A673 (cell line): ENCODE data around the gene MED19. TPM values are rescaled to one million over a fixed set of nuclear protein-coding genes. Genes with fewer than 3 reads are reported as not detected.
"Not testable (repeated sequence)": the region's sequence is repeated elsewhere in the genome, so short reads cannot be mapped to it uniquely, and the experiment has no call there.

ENCODE experiments used
- BruUV-seq: library from RNA; stranded (reverse); fragments of 400-500 nt; replicated peaks from 2 replicates; lab custom pipeline; 2021; lab: Mats Ljungman, UMichigan
- CTCF ChIA-PET: fragments of 300-600 bp; sonication (Branson Sonifier 250); formaldehyde crosslinking; loops from one replicate; lab custom pipeline; 2022; ENCODE audit warnings: antibody characterized with exemption; lab: Charles Lee
- POLR2A ChIA-PET: fragments of 300-600 bp; sonication (Branson Sonifier 250); formaldehyde crosslinking; loops from one replicate; lab custom pipeline; 2022; ENCODE audit warnings: antibody characterized with exemption; ENCODE audit not compliant: low non-redundant PET; lab: Charles Lee
- DNase-seq: peaks from one replicate; pipeline ENCODE4 v3.0.0-alpha.2; 2015; ENCODE audit warnings: low spot score
- H3K27ac ChIP-seq: fragments of 200-600 bp; sonication (generic); 2 replicates; pipeline ENCODE4 v1.5.1; 2016; ENCODE audit warnings: mixed run types, low read depth, mild to moderate bottlenecking, mixed read lengths, antibody characterized with exemption, low read length; ENCODE audit not compliant: poor library complexity, severe bottlenecking
- H3K27me3 ChIP-seq: fragments of 200-600 bp; sonication (generic); replicated peaks from 2 replicates; pipeline ENCODE4 v1.6.1; 2017; ENCODE audit warnings: mixed run types, low read depth, mild to moderate bottlenecking, mixed read lengths, antibody characterized with exemption, low read length; ENCODE audit not compliant: insufficient read depth, poor library complexity
- H3K36me3 ChIP-seq: fragments of 200-600 bp; sonication (generic); 2 replicates; pipeline ENCODE4 v1.6.1; 2016; ENCODE audit warnings: mixed run types, mild to moderate bottlenecking, mixed read lengths, antibody characterized with exemption, low read length; ENCODE audit not compliant: insufficient read depth, poor library complexity, severe bottlenecking
- H3K4me1 ChIP-seq: fragments of 200-600 bp; sonication (generic); 2 replicates; pipeline ENCODE4 v1.6.1; 2017; ENCODE audit warnings: mixed run types, mild to moderate bottlenecking, mixed read lengths, antibody characterized with exemption, low read length; ENCODE audit not compliant: insufficient read depth, poor library complexity, severe bottlenecking
- H3K4me3 ChIP-seq: fragments of 200-600 bp; sonication (generic); 2 replicates; pipeline ENCODE4 v1.5.1; 2016; ENCODE audit warnings: low read depth, mixed run types, mild to moderate bottlenecking, mixed read lengths, low read length; ENCODE audit not compliant: poor library complexity, severe bottlenecking
- H3K9me3 ChIP-seq: fragments of 200-600 bp; sonication (generic); 2 replicates; pipeline ENCODE4 v1.6.1; 2016; ENCODE audit warnings: mixed run types, low read depth, mild to moderate bottlenecking, mixed read lengths, antibody characterized with exemption, low read length; ENCODE audit not compliant: poor library complexity, severe bottlenecking
- EZH2 ChIP-seq: fragments of 200-600 bp; sonication (generic); IDR thresholded peaks from 2 replicates; pipeline ENCODE4 v1.6.1; 2017; ENCODE audit warnings: borderline replicate concordance, low read depth, mild to moderate bottlenecking, mixed read lengths, antibody characterized with exemption, low read length; ENCODE audit not compliant: poor library complexity, severe bottlenecking
- intact Hi-C: fragments of 100-400 bp; cut with micrococcal nuclease; formaldehyde crosslinking; loops from one replicate; pipeline ENCODE4 v1.10.0; 2022; ENCODE audit not compliant: unreplicated experiment
- total RNA-seq: library from RNA; stranded (reverse); gene quantifications from 2 replicates; pipeline ENCODE4 v1.2.3, GENCODE V29; 2021
- TF ChIP-seq, protein P1 (sequence below): fragments of 300-800, 200-600 bp; sonication (generic); conservative IDR thresholded peaks from 2 replicates; pipeline ENCODE4 v1.5.1; 2017; ENCODE audit warnings: low read depth, mild to moderate bottlenecking, antibody characterized with exemption, low read length, moderate library complexity, mixed read lengths

Gene MED19
- total RNA-seq, 1 experiment from 2014 or later: 43.6 TPM

DNA sequence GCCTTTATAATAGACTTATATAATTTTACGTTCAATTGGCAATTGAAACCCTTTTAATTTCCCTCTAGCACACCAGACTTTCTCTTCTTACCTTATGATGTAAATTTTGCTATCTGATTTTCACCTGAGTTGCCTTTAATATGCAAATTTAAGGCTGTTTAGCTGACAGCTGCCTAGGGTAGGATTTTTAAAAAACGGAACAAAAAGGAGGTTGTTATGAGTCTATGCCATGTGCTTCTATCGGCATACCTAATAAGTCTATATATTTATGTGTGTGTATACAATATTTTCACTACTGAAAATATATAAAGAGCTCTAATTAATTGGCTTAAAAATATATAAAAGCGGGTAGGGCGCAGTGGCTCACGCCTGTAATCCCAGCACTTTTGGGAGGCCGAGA lies 17.5 kb upstream of the MED19 start:
- no peak for DNase-seq
- intact Hi-C loops: no loop called here
- POLR2A ChIA-PET: no interaction called here
- Histone ChIP-seq H3K4me1 (no peaks in the 10 kb centered on the region), H3K36me3 (peaks cover 4% of the 10 kb centered on the region), H3K4me3 (no peak overlapping the region), H3K9me3 (no peaks in the 10 kb centered on the region), H3K27me3 (no peaks in the 10 kb centered on the region), H3K27ac (no peak overlapping the region)
- CTCF ChIA-PET: no interaction called here
- BruUV-seq: no TSS peak
- TF ChIP-seq, protein P1, sequence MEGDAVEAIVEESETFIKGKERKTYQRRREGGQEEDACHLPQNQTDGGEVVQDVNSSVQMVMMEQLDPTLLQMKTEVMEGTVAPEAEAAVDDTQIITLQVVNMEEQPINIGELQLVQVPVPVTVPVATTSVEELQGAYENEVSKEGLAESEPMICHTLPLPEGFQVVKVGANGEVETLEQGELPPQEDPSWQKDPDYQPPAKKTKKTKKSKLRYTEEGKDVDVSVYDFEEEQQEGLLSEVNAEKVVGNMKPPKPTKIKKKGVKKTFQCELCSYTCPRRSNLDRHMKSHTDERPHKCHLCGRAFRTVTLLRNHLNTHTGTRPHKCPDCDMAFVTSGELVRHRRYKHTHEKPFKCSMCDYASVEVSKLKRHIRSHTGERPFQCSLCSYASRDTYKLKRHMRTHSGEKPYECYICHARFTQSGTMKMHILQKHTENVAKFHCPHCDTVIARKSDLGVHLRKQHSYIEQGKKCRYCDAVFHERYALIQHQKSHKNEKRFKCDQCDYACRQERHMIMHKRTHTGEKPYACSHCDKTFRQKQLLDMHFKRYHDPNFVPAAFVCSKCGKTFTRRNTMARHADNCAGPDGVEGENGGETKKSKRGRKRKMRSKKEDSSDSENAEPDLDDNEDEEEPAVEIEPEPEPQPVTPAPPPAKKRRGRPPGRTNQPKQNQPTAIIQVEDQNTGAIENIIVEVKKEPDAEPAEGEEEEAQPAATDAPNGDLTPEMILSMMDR: no peak
- TF ChIP-seq EZH2: no peak

DNA sequence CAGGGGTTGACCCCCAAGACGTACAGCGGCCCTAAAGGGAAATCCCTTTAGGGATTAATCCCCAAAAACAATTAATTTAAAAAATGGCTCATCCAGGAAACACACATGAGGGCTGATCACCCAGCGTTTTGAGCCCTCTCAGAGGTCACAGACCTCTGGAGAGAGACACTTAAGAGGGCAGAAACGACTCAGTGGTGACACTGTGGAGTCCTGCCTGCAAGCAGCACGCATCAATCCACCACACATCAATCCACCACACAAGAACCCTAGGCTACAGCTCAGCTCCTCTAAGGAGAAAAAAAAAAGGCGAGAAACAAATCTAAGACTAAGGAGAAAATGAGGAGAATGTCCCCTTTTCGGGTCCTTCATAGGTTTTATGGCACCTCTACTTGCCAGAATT lies 16.8 kb upstream of the MED19 start:
- no peaks in the 10 kb centered on the region for H3K9me3 ChIP-seq
- CTCF ChIA-PET: no interaction called here
- peak overlapping the region; percentile 14 for H3K27ac ChIP-seq
- no peaks in the 10 kb centered on the region for H3K27me3 ChIP-seq
- intact Hi-C loops: no loop called here
- no peak for DNase-seq
- BruUV-seq: no TSS peak
- no peak overlapping the region for H3K4me3 ChIP-seq
- H3K36me3 ChIP-seq: no peaks in the 10 kb centered on the region
- POLR2A ChIA-PET: no interaction called here
- TF ChIP-seq, protein P1: no peak
- no peak for TF ChIP-seq EZH2
- H3K4me1 ChIP-seq: no peaks in the 10 kb centered on the region

DNA sequence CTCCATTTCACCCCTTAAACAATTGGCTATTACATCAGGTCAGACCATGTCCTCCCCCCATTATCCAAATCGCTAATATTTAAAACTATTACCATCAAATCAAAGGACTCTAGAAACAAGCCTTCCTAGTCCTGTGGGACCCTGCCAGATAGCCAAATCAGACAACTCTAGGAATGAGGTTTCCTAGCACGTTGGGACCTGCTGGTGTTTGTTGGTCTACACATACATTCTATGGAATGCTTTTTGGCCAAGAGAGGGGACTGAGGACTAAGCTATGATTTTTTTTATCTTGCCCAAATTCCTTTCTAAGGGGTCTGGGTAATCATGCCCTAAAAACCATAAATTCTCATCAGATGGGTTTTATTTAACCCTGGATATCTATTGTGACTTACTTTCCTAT lies 15.2 kb upstream of the MED19 start:
- H3K4me3 ChIP-seq: no peak overlapping the region
- ChIA-PET CTCF (no interaction called here), POLR2A (no interaction called here)
- BruUV-seq: no TSS peak
- peaks cover 6% of the 10 kb centered on the region for H3K36me3 ChIP-seq
- H3K27ac ChIP-seq: no peak overlapping the region
- intact Hi-C loops: no loop called here
- H3K27me3 ChIP-seq: no peaks in the 10 kb centered on the region
- H3K9me3 ChIP-seq: no peaks in the 10 kb centered on the region
- TF ChIP-seq EZH2: no peak
- TF ChIP-seq, protein P1: no peak
- no peaks in the 10 kb centered on the region for H3K4me1 ChIP-seq
- DNase-seq: no peak

DNA sequence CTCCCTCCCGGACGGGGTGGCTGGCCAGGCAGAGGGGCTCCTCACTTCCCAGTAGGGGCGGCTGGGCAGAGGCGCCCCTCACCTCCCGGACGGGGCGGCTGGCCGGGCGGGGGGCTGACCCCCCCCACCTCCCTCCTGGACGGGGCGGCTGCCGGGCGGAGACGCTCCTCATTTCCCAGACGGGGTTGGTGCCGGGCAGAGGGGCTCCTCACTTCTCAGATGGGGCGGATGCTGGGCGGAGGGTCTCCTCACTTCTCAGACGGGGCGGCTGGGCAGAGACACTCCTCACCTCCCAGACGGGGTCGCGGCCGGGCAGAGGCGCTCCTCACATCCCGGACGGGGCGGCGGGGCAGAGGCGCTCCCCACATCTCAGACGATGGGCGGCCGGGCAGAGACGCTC lies 4.7 kb upstream of the MED19 start:
- H3K4me3 ChIP-seq, H3K27ac ChIP-seq, intact Hi-C loops, H3K9me3 ChIP-seq, CTCF ChIA-PET, POLR2A ChIA-PET, DNase-seq, H3K27me3 ChIP-seq, BruUV-seq: not testable (repeated sequence)
- H3K4me1 ChIP-seq: peaks cover 17% of the 10 kb centered on the region
- H3K36me3 ChIP-seq: peaks cover 20% of the 10 kb centered on the region
